GM12878 (cell line): ENCODE results near the gene TBRG1. TPM values are rescaled to one million over a fixed set of nuclear protein-coding genes. Genes with fewer than 3 reads are reported as not detected.

Source experiments
- ATAC-seq: fragments of 200-7000 bp; cut with Tn5 transposase; 3 replicates; pipeline ENCODE4 v1.9.1; 2020; ENCODE audit warnings: mild to moderate bottlenecking, moderate library complexity
- BruUV-seq: library from RNA; stranded (reverse); fragments of 400-500 nt; replicated peaks from 2 replicates; lab custom pipeline; 2021; lab: Mats Ljungman, UMichigan
- CTCF ChIA-PET: fragments of 300-600 bp; sonication (Branson Sonifier 250); formaldehyde crosslinking; extraction: SDS; loops from one replicate; lab custom pipeline; 2021; ENCODE audit warnings: inconsistent platforms; lab: Yijun Ruan, JAX
- POLR2A ChIA-PET: fragments of 350-600 bp; formaldehyde crosslinking; extraction: SDS; loops from one replicate; lab custom pipeline; 2021; ENCODE audit warnings: inconsistent platforms; lab: Charles Lee
- RAD21 ChIA-PET: fragments of 300-600 bp; sonication (Branson Sonifier 250); formaldehyde crosslinking; loops from one replicate; lab custom pipeline; 2023; ENCODE audit warnings: antibody characterized with exemption; ENCODE audit not compliant: unreplicated experiment; lab: Charles Lee
- SMC1A ChIA-PET: fragments of 300-600 bp; sonication (Branson Sonifier 250); formaldehyde crosslinking; loops from one replicate; lab custom pipeline; 2023; ENCODE audit not compliant: unreplicated experiment, uncharacterized antibody; lab: Charles Lee
- DNase-seq: peaks from one replicate; pipeline ENCODE4 v3.0.0-alpha.2; 2011; ENCODE audit warnings: low read depth, low spot score
- FAIRE-seq: peaks from 3 replicates; lab custom pipeline; 2011; peaks lifted over from hg19 to GRCh38; lab: Jason Lieb, UNC
- H2AFZ ChIP-seq: 2 replicates; pipeline ENCODE4 v1.6.0; 2011; ENCODE audit warnings: low read depth, low read length, control low read depth; ENCODE audit not compliant: control insufficient read depth
- H3K27ac ChIP-seq: 2 replicates; pipeline ENCODE4 v1.5.1; 2011; ENCODE audit warnings: control low read depth; ENCODE audit not compliant: control insufficient read depth, insufficient read depth
- H3K27me3 ChIP-seq, 2 experiments: replicated peaks in 1 of 2; 2 replicates each; pipeline versions ENCODE4 v1.6.0 to v1.6.1; 2011; ENCODE audit warnings: low read length in 1 of 2; ENCODE audit not compliant: control insufficient read depth in 2 of 2, insufficient read depth in 2 of 2
- H3K36me3 ChIP-seq, 2 experiments: 2 replicates each; pipeline ENCODE4 v1.5.1; 2011; ENCODE audit warnings: low read length in 1 of 2; ENCODE audit not compliant: control insufficient read depth in 2 of 2, insufficient read depth in 2 of 2
- H3K4me1 ChIP-seq: 2 replicates; pipeline ENCODE4 v1.6.1; 2011; ENCODE audit warnings: mild to moderate bottlenecking, low read length, moderate library complexity, mixed read lengths; ENCODE audit not compliant: control insufficient read depth, insufficient read depth
- H3K4me2 ChIP-seq: 2 replicates; pipeline ENCODE4 v1.6.0; 2011; ENCODE audit warnings: control low read depth; ENCODE audit not compliant: control insufficient read depth, insufficient read depth
- H3K4me3 ChIP-seq: fragments of 200-600 bp; sonication (generic); 2 replicates; pipeline ENCODE4 v1.5.1; 2016
- H3K79me2 ChIP-seq: 2 replicates; pipeline ENCODE4 v1.6.0; 2011; ENCODE audit warnings: low read length; ENCODE audit not compliant: control insufficient read depth, insufficient read depth
- H3K9ac ChIP-seq: 2 replicates; pipeline ENCODE4 v1.8.0; 2011; ENCODE audit warnings: low read length, control low read depth, mixed read lengths; ENCODE audit not compliant: control insufficient read depth, insufficient read depth
- H3K9me3 ChIP-seq: replicated peaks from 3 replicates; pipeline ENCODE4 v1.5.1; 2011; ENCODE audit warnings: mild to moderate bottlenecking, low read length; ENCODE audit not compliant: control insufficient read depth, insufficient read depth
- H4K20me1 ChIP-seq: 2 replicates; pipeline ENCODE4 v1.6.0; 2011; ENCODE audit not compliant: control insufficient read depth, insufficient read depth
- ATF7 ChIP-seq: fragments of 450-650 bp; IDR thresholded peaks from 2 replicates; pipeline ENCODE4 v1.6.1; 2016; ENCODE audit warnings: low read depth, mild to moderate bottlenecking
- CEBPZ ChIP-seq: fragments of 150-350 bp; IDR thresholded peaks from 2 replicates; pipeline ENCODE4 v1.6.1; 2016; ENCODE audit warnings: low read depth, low read length
- CREM ChIP-seq: IDR thresholded peaks from 2 replicates; pipeline ENCODE4 v1.6.1; 2014; ENCODE audit warnings: antibody characterized with exemption, low read depth
- HCFC1 ChIP-seq: fragments of 150-350 bp; IDR thresholded peaks from 2 replicates; pipeline ENCODE4 v1.6.1; 2014; ENCODE audit warnings: low read length
- MLLT1 ChIP-seq: fragments of 450-650 bp; IDR thresholded peaks from 2 replicates; pipeline ENCODE4 v1.6.1; 2016; ENCODE audit warnings: mild to moderate bottlenecking
- NKRF ChIP-seq: fragments of 450-650 bp; conservative IDR thresholded peaks from 2 replicates; pipeline ENCODE4 v1.6.1; 2017; ENCODE audit warnings: mild to moderate bottlenecking, moderate library complexity
- POLR2A ChIP-seq: IDR thresholded peaks from 2 replicates; pipeline ENCODE4 v1.6.1; 2011; ENCODE audit warnings: low read depth, mild to moderate bottlenecking, low read length
- RAD51 ChIP-seq: fragments of 450-650 bp; IDR thresholded peaks from 2 replicates; pipeline ENCODE4 v1.6.1; 2016; ENCODE audit warnings: moderate library complexity, mild to moderate bottlenecking, inconsistent platforms
- YY1 ChIP-seq: IDR thresholded peaks from 2 replicates; pipeline ENCODE4 v1.6.1; 2011; ENCODE audit warnings: low read depth, mild to moderate bottlenecking, low read length
- ZBTB33 ChIP-seq: fragments of 450-650 bp; IDR thresholded peaks from 2 replicates; pipeline ENCODE4 v1.6.1; 2017; ENCODE audit warnings: mild to moderate bottlenecking
- ZBTB40 ChIP-seq: fragments of 450-650 bp; IDR thresholded peaks from 2 replicates; pipeline ENCODE4 v1.6.1; 2016; ENCODE audit warnings: mild to moderate bottlenecking, moderate library complexity, borderline replicate concordance
- ZNF384 ChIP-seq: IDR thresholded peaks from 2 replicates; pipeline ENCODE4 v1.6.1; 2012; ENCODE audit warnings: low read depth, mild to moderate bottlenecking, low read length, improper control_type of control experiment, borderline replicate concordance
- in situ Hi-C: fragments of 300-500 bp; cut with MboI; formaldehyde crosslinking; loops from 9 replicates; pipeline ENCODE4 v1.14.3; 2018; ENCODE audit warnings: mixed read lengths
- intact Hi-C: fragments of 100-400 bp; cut with micrococcal nuclease; formaldehyde crosslinking; loops from one replicate; pipeline ENCODE4 v1.14.2; 2022; ENCODE audit not compliant: unreplicated experiment
- polyA plus RNA-seq, 11 experiments: library from polyadenylated mRNA; depleted of rRNA in 4 of 11; unstranded in 6 of 11; stranded (reverse) in 5 of 11; fragments of >200 nt; fragmentation: Nextera tagmentation in 4 of 11; fragmentation: Illumina TruSeq in 1 of 11; extraction: Ambion mirVana in 4 of 11; extraction: Trizol in 1 of 11; gene quantifications; 1 replicate in 1 of 11; 2 replicates in 10 of 11; pipeline versions ENCODE4 v1.2.1 to v1.2.3, GENCODE V29; 2011 to 2016; ENCODE audit warnings: inconsistent platforms in 2 of 11, missing spikeins in 2 of 11, low read depth in 1 of 11
- total RNA-seq, 4 experiments: library from RNA; depleted of rRNA in 3 of 4; stranded (reverse); fragments of >200 nt in 3 of 4; fragmentation: Illumina TruSeq in 1 of 4; extraction: Trizol in 1 of 4; gene quantifications; 2 replicates each; pipeline versions ENCODE4 v1.2.1 to v1.2.3, GENCODE V29; 2013 to 2021

Gene TBRG1
- total and polyA plus RNA-seq, 10 of the 15 experiments (the other 5 are each of a cell fraction or from before 2014, with no cell fraction given), result 12.3 to 46.6 (median 26.2) TPM

- no TSS peak for BruUV-seq
- in situ Hi-C loops (no loop called here), intact Hi-C loops (no loop called here)
- POLR2A ChIA-PET, result no interaction called here
- Histone ChIP-seq H3K4me2 (no peak overlapping the region), H3K36me3 (no peaks in the 10 kb centered on the region), H3K9ac (no peak overlapping the region), H2AFZ (no peak overlapping the region), H3K4me1 (no peaks in the 10 kb centered on the region), H3K9me3 (no peaks in the 10 kb centered on the region), H3K27ac (no peak overlapping the region), H4K20me1 (no peaks in the 10 kb centered on the region), H3K79me2 (no peaks in the 10 kb centered on the region), H3K27me3 (no peaks in the 10 kb centered on the region), H3K4me3 (no peak overlapping the region)
- RAD21 ChIA-PET, result no interaction called here
- CTCF ChIA-PET, result interaction anchor here (1.2 to 2.9 kb wide), 4 partner anchors 17 to 177 kb away, joined by 3 to 11 read pairs (median 6); no protein-coding TSS in a partner anchor
- DNase-seq (no peak), ATAC-seq (no peak), FAIRE-seq (no peak)
- SMC1A ChIA-PET, result interaction anchor here (1.1 to 1.2 kb wide), 2 partner anchors 17 to 39 kb away, joined by 3 to 5 read pairs; no protein-coding TSS in a partner anchor
- no peak for TF ChIP-seq ZNF384
- no peak for TF ChIP-seq YY1
- no peak for TF ChIP-seq RAD51
- no peak for TF ChIP-seq CEBPZ
- no peak for TF ChIP-seq ZBTB33
- TF ChIP-seq POLR2A, result no peak
- TF ChIP-seq MLLT1, result no peak
- TF ChIP-seq NKRF, result no peak
- TF ChIP-seq ZBTB40, result no peak
- no peak for TF ChIP-seq ATF7
- no peak for TF ChIP-seq HCFC1
- no peak for TF ChIP-seq CREM
Observed at GRCh38 chr11:124661553-124661952, 38.9 kb downstream of the TBRG1 start.
